Subcutaneous adipose tissue (tissue), 4 donors: Measurements from ENCODE around the gene RPLP2. TPM values are rescaled to one million over a fixed set of nuclear protein-coding genes. Genes with fewer than 3 reads are reported as not detected.

Experiments
- CTCF ChIP-seq: fragments of 450-650 bp; IDR thresholded peaks from one replicate; pipeline ENCODE4 v1.5.1; 2016; ENCODE audit warnings: low read depth, mild to moderate bottlenecking, control low read depth, antibody characterized with exemption, moderate library complexity
- total RNA-seq, 4 donors: library from RNA; depleted of rRNA; stranded (reverse); fragments of >200 nt; gene quantifications; one replicate each; pipeline ENCODE4 v1.1.0, GENCODE V29; 2016

The RPLP2 gene
- total RNA-seq, 4 donors from 2014 or later, result 917 to 1,671 (median 1,426) TPM

- no peak for TF ChIP-seq CTCF
Measured at GRCh38 chr11:794766-795633, 14.8 kb upstream of the RPLP2 start.

- no peak for TF ChIP-seq CTCF
Measured at GRCh38 chr11:795634-796564, 13.9 kb upstream of the RPLP2 start.

DNA sequence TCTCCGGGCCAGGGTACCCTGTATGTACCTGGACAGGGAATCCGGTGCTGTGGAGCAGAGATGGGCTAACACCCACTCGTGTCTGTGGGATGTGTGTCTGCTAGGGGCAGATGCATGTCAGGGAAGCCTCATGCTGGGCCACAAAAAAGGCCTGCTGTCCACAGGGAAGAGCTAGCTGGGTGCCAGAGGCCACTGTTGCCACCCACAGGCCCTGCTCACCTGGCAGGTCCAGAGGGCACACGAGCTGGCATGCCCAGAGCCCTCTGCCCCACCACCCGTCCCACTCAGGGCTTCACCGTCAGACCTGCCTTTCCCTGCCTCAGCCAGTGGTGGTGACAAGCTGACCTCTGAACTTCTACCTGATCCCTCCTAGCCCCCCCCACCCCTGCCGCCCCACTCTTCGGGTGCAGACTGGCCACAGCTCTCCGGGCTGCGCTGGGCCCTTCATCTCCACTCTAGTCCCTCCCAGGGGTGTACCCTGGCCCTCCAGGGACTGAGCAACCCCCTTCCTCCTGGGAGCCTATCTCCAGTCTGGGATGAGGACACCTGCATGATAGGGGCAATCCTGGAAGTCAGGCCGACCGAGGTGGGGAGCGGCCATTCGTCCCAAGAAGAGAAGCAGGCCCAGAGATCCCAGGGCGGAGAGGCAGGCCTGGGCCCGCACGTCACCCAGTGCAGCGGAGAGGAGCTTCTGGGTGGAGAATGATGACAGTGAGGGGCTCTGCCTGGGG lies 13.0 kb upstream of the RPLP2 start:
- TF ChIP-seq CTCF, result no peak

DNA sequence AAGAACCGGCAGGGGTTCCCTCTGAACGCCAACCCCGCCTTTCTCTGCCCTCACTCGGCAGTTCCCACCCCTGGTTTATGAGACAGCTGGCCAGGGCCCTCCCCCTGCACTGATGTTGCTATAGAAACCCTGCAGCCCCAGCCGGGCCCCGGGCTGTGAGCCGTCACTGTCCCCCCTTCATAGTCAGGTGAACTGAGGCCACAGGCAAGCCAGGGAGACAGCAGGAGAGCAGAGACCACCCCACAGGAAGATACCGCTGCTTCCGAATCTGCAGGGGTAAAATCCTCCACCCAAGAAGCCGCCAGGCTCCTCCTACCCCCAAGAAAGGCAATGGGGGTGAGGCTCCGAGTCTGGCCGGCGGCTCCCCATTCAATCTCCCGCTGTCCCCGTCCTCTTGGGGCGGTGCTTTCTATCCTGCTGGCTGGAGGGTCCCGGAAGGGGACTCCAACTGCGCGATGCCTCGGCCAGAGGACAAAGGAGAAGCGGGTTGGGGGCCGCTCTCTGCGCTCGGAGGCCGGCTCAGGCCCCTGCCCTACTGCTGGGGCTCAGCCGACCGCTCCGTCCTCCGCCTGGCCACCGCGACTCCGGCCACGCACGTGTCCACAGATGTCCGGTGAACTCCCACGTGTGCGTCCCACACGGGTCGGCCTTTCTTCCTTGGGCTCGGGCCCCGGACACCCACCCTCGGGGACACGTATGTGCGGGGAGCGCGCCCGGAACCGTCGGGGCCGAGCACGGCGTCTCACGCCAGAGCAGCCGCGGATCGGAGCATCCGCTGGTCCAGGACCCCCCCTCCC lies 12.3 kb upstream of the RPLP2 start:
- no peak for TF ChIP-seq CTCF

GRCh38 chr11:798093-798713 lies 11.6 kb upstream of the RPLP2 start, which contains the start of gene SLC25A22:
TSS of gene SLC25A22 (minus strand) at chr11:798281. CDS start at chr11:795006, 3,275 bp downstream.
- no peak for TF ChIP-seq CTCF

DNA sequence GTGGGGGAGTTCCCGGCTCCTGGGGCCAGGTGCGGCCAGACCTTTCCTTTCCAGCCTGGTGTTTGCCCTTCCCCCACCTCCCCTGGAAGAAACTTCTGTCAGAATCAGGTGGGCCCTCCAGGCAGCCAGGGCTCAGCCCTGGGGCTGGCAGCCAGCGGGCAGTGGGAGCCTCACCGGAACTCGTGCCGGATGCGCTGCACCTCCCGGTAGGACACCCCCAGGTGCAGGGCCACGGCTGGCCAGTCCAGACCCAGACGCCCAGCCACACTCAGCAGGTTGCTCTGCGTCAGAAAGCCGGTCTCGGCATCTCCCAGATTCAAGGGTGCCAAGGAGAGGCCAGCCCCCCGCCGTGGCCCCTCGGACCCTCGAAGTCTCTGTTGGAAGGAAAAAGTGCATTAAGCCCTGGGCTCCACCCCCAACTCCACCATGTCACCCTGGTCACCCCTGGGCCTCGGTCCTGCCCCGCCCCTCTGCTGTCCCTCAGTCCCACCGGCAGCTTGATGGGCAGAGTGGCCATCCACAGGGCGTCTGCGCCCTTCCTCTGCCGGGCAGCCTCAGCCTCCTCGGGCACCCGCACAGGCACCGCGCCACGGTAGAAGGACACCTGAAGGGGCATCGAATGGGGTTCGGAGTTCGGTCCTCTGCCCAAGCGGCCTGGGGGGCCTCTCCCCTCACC lies 10.0 kb upstream of the RPLP2 start:
- no peak for TF ChIP-seq CTCF
